Epithelial cell of proximal tubule (primary cell): ENCODE data around the gene SRGAP3. TPM values are rescaled to one million over a fixed set of nuclear protein-coding genes. Genes with fewer than 3 reads are reported as not detected.

Experiments
- DNase-seq: peaks from one replicate; pipeline ENCODE4 v3.0.0-alpha.2; 2011; ENCODE audit warnings: low read depth
- H3K4me3 ChIP-seq: 2 replicates; pipeline ENCODE4 v1.5.1; 2011; ENCODE audit warnings: low read depth, mild to moderate bottlenecking, low read length
- total RNA-seq: library from RNA; depleted of rRNA; stranded (reverse); fragments of >200 nt; gene quantifications from 2 replicates; pipeline ENCODE4 v1.2.3, GENCODE V29; 2015
- TF ChIP-seq, protein P1 (sequence below): conservative IDR thresholded peaks from 2 replicates; pipeline ENCODE4 v1.5.1; 2012; ENCODE audit warnings: low read depth, mild to moderate bottlenecking, low read length

The SRGAP3 gene
- total RNA-seq, 1 donor from 2014 or later: 3.4 TPM

DNA sequence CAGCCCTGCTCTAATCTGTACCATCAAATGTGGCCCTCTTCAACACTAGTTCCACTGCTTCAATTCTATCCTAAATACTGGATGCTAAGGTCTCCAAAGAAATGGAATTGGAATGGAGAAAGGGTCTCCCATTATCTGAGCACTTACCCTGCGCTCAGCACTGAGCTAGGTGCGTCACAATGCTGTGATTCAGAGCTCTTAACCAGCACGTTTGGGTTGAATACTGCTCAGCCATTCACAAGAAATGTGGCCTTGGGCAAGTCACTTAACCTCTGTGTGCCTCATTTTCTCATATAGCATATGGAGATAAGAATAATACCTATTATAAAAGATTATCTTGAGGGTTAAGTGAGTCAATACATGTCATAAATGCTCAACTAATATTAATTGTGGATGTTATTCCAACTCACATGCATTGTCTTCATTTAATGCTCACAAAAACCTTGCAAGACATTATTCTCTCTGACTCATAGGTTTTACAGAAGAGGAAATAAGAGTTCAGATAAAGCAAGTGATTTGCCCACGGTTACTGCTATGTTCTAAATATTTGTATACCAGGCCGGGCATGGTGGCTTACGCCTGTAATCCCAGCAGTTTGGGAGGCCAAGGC is 27.4 kb upstream of the SRGAP3 start:
- H3K4me3 ChIP-seq: no peak overlapping the region
- TF ChIP-seq, protein P1, sequence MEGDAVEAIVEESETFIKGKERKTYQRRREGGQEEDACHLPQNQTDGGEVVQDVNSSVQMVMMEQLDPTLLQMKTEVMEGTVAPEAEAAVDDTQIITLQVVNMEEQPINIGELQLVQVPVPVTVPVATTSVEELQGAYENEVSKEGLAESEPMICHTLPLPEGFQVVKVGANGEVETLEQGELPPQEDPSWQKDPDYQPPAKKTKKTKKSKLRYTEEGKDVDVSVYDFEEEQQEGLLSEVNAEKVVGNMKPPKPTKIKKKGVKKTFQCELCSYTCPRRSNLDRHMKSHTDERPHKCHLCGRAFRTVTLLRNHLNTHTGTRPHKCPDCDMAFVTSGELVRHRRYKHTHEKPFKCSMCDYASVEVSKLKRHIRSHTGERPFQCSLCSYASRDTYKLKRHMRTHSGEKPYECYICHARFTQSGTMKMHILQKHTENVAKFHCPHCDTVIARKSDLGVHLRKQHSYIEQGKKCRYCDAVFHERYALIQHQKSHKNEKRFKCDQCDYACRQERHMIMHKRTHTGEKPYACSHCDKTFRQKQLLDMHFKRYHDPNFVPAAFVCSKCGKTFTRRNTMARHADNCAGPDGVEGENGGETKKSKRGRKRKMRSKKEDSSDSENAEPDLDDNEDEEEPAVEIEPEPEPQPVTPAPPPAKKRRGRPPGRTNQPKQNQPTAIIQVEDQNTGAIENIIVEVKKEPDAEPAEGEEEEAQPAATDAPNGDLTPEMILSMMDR: no peak
- no peak for DNase-seq

DNA sequence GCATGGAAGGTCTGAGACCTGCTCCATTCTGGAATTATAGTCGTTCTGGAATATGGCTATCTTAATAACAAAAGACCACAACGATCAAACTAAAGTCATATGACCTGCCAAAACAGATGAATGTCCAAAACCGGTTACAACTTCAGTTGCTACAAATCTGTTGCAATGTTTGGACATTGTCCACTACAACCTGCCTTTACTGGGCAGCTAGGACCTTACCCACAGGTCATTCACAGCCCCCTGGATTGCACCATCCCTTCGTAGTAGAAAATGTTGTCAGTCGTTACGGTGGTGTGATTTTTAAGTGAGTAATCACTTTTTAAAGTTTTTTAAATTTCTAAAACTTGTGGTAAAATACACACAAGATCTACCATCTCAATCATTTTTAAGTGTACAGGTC is 22.5 kb upstream of the SRGAP3 start:
- H3K4me3 ChIP-seq: no peak overlapping the region
- TF ChIP-seq, protein P1: no peak
- no peak for DNase-seq

DNA sequence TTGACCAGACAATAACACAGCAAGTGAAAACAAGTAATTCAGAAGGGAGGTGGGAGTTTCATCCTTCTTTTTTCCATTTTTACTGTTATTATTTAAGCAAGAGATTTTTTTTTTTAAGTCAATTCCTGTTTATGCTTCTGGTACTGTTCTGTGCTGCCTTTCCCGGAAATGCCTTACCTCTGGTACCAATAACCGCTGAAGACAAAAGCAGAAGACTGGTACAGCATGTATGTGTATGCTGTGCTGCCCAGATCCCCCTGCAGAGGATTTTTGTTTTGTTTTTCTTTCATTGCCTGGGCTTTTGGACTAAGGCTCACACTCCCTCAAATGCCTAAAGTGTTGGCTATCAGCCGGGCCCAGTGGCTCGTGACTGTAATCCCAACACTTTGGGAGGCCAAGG is 21.3 kb upstream of the SRGAP3 start:
- no peak for DNase-seq
- no peak overlapping the region for H3K4me3 ChIP-seq
- TF ChIP-seq, protein P1: no peak

DNA sequence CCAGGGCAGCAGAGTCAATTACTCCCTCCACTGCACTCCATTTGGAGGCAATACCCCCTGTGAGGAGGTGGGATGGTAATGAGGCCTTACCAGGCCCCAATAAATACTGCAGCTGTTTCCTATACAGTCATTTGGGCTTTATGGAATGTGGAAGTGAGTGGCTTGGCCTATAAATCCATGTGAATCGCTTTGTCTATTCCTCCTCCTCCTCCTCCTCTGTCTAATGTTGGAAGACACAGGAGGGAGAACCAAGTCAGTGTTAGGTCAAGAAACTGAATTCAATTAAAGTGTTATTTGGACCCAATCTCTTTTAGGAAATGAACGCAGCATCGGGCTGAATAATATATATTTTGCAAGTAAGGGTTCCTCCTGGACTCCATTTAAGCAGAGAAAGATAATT is 17.3 kb upstream of the SRGAP3 start:
- TF ChIP-seq, protein P1: no peak
- no peak for DNase-seq
- H3K4me3 ChIP-seq: no peak overlapping the region

DNA sequence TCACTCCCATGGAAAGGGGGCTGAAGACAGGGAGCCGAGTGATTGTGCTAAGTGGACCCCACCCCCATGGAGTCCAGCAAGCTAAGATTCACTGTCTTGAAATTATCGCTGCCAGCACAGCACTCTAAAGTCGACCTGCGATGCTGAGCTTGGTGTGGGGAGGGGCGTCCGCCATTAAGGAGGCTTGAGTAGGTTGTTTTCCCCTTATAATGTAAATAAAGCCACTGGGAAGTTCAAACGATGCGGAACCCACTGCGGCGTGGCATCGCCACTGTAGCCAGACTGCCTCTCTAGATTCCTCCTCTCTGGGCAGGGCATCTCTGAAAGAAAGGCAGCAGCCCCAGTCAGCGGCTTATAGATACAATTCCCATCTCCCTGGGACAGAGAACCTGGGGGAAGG is 10.9 kb upstream of the SRGAP3 start:
- TF ChIP-seq, protein P1: no peak
- no peak for DNase-seq
- H3K4me3 ChIP-seq: no peak overlapping the region

DNA sequence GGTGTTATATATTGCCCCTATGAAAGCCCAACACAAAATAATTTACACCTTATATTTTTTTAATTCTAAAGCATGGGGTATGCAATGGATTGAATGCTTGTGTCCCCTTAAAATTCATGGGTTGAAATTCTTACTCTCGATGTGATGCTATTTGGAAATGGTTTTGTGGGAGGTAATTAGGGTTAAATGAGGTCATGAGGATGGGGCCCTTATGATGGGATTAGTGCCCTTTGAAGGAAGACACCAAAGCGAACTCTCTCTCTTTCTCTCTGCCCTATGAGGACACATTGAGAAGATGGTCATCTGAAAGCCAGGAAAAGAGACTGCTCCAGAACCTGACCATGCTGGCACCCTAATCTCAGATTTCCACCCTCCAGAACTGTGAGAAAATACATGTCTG is 7.6 kb upstream of the SRGAP3 start:
- no peak overlapping the region for H3K4me3 ChIP-seq
- TF ChIP-seq, protein P1: no peak
- no peak for DNase-seq

DNA sequence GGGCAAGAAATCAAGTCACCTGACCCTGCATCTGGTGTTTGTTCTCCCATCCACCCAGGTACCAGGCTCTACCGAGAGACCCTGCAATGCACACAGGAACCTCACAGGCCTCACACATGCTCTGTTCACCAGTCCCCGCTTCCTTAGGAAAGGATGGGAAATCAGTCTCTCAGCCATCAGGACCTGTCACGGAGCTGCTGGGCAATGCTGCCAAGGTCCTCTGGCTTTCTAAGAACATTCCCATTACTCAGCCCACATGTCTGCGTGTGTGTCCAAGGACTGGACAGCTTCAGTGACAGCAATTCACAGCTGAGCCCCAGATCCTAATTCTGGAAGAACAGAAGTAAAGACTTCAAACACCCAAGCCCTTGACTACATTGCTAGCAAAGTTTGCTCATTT is 6.5 kb upstream of the SRGAP3 start:
- TF ChIP-seq, protein P1: no peak
- H3K4me3 ChIP-seq: no peak overlapping the region
- no peak for DNase-seq
